ENCODE measurements around the gene COPS3.

DNA sequence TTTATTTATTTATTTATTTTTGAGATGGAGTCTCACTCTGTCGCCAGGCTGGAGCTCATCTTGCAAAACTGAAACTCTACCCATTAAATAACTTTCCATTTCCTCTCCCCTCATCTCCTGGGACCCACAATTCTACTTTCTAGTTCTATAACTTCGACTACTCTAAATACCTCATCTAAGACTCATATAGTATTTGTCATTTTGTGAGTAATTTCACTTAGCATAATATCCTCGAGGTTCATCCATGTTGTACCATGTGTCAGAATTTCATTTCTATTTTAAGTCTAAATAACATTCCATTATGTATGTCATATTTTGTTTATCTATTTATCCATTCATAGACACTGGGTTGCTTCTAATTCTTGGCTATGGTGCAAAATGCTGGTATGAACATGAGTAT, 17.1 kb upstream of the COPS3 start:
- TF ChIP-seq, protein P1, sequence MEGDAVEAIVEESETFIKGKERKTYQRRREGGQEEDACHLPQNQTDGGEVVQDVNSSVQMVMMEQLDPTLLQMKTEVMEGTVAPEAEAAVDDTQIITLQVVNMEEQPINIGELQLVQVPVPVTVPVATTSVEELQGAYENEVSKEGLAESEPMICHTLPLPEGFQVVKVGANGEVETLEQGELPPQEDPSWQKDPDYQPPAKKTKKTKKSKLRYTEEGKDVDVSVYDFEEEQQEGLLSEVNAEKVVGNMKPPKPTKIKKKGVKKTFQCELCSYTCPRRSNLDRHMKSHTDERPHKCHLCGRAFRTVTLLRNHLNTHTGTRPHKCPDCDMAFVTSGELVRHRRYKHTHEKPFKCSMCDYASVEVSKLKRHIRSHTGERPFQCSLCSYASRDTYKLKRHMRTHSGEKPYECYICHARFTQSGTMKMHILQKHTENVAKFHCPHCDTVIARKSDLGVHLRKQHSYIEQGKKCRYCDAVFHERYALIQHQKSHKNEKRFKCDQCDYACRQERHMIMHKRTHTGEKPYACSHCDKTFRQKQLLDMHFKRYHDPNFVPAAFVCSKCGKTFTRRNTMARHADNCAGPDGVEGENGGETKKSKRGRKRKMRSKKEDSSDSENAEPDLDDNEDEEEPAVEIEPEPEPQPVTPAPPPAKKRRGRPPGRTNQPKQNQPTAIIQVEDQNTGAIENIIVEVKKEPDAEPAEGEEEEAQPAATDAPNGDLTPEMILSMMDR (IDR thresholded peaks at IDR 0.05; ENCODE audit: low read length) = no peak
- TF ChIP-seq EZH2 (optimal IDR thresholded peaks at IDR 0.05; ENCODE audit: low read depth, low read length) (no peak), EZH2phosphoT487 (IDR thresholded peaks at IDR 0.05; ENCODE audit: low read length) (no peak)
